Fibroblast of gingiva (primary cell): ENCODE measurements around the gene KLF6.

Experiments
- DNase-seq: peaks from one replicate; pipeline ENCODE4 v3.0.0-alpha.2; 2011; ENCODE audit warnings: low read depth

Gene KLF6

DNA sequence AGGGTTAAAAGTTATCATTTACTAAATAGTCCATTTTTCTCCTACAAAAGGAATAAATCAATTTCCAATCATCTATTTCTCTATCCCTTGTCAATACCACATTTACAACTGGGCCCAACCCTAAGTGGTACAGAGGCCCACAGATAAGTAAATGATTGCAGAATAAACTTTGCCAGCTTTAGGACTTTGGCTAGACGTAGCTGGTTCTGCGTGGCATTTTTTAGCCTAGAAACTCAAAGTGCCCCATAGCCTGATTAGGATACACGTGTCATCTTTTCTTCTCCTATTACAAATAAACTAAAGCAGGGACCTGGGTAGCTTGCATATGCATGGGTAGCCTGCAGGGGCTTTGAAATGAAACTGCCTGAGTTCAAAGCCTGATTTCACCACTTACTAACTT, 56.4 kb downstream of the KLF6 start:
- no peak for DNase-seq

DNA sequence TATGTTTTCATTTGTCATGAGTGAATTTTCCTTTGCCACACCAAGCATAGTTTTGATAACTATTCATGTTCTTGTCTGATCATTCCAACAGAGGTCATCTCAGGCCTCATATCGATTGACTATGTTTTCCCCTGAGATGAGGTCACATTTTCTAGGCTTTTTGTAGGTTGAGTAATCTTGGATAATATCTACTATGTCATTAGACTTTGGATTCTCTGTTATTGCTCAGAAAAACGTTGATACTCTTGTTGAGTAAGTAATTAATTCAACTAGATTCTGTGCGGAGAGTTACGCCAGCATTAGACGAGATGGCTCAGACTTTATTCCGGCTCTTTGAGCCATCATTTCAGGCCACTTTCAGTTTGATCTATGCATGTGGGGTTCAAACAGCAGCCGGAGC, 57.7 kb downstream of the KLF6 start:
- no peak for DNase-seq
